Ascending aorta (tissue), 2 donors: ENCODE results near the gene BTBD6. TPM values are rescaled to one million over a fixed set of nuclear protein-coding genes. Genes with fewer than 3 reads are reported as not detected.

Experiments used
- DNase-seq, 2 donors: peaks; one replicate each; pipeline ENCODE4 v3.0.0-alpha.2; 2019; ENCODE audit warnings: low spot score in 2 of 2
- H3K27ac ChIP-seq, 2 donors: fragments of 200-600 bp; sonication (generic); one replicate each; pipeline ENCODE4 v1.5.1; 2016 to 2017; ENCODE audit warnings: mild to moderate bottlenecking in 1 of 2
- H3K27me3 ChIP-seq: fragments of 200-600 bp; sonication (generic); one replicate; pipeline ENCODE4 v1.5.1; 2017
- H3K36me3 ChIP-seq, 2 donors: fragments of 200-600 bp; sonication (generic); one replicate each; pipeline ENCODE4 v1.5.1; 2016
- H3K4me1 ChIP-seq, 2 donors: fragments of 200-600 bp; sonication (generic); one replicate each; pipeline ENCODE4 v1.5.1; 2016 to 2017; ENCODE audit warnings: mild to moderate bottlenecking in 1 of 2
- H3K4me3 ChIP-seq, 2 donors: fragments of 200-600 bp; sonication (generic); one replicate each; pipeline ENCODE4 v1.5.1; 2016 to 2017; ENCODE audit warnings: mild to moderate bottlenecking in 1 of 2
- H3K9me3 ChIP-seq, 2 donors: fragments of 200-600 bp; sonication (generic); one replicate each; pipeline ENCODE4 v1.5.1; 2016
- CTCF ChIP-seq, 3 experiments: fragments of 200-600 bp in 2 of 3; fragments of 450-650 bp in 1 of 3; sonication (generic) in 2 of 3; IDR thresholded peaks; one replicate each; pipeline ENCODE4 v1.5.1; 2016 to 2019; ENCODE audit warnings: antibody characterized with exemption in 3 of 3, mild to moderate bottlenecking in 1 of 3, moderate library complexity in 1 of 3
- intact Hi-C: fragments of 100-400 bp; cut with DNase I; formaldehyde crosslinking; loops from one replicate; pipeline ENCODE4 v1.15.1; 2023
- total RNA-seq: library from RNA; depleted of rRNA; stranded (reverse); fragments of >200 nt; gene quantifications from one replicate; pipeline ENCODE4 v1.1.0, GENCODE V29; 2016

The BTBD6 gene
- total RNA-seq, 1 donor from 2014 or later = 80.1 TPM

- Histone ChIP-seq H3K27me3 (no peaks in the 10 kb centered on the region), H3K36me3 (peaks cover 58 to 73% of the 10 kb centered on the region in 2 donors), H3K9me3 (no peaks in the 10 kb centered on the region), H3K27ac (no peak overlapping the region), H3K4me3 (no peak overlapping the region), H3K4me1 (no peaks in the 10 kb centered on the region)
- no peak for DNase-seq
- intact Hi-C loops = no loop called here
- TF ChIP-seq CTCF (IDR thresholded peaks at IDR 0.05) = no peak
Measured at GRCh38 chr14:105220699-105221597, 27.4 kb upstream of the BTBD6 start.

- Histone ChIP-seq H3K27me3 (no peaks in the 10 kb centered on the region), H3K27ac (no peak overlapping the region), H3K4me1 (no peaks in the 10 kb centered on the region), H3K9me3 (no peaks in the 10 kb centered on the region), H3K36me3 (peaks cover 64 to 75% of the 10 kb centered on the region in 2 donors), H3K4me3 (no peak overlapping the region)
- TF ChIP-seq CTCF (IDR thresholded peaks at IDR 0.05) = no peak
- intact Hi-C loops = no loop called here
- DNase-seq = no peak
Measured at GRCh38 chr14:105221598-105222178, 26.6 kb upstream of the BTBD6 start.

GRCh38 chr14:105223260-105223659, 25.1 kb upstream of the BTBD6 start:
- intact Hi-C loops = no loop called here
- H3K27me3 ChIP-seq = no peaks in the 10 kb centered on the region
- no peak for DNase-seq
- no peaks in the 10 kb centered on the region for H3K4me1 ChIP-seq
- no peak overlapping the region for H3K4me3 ChIP-seq
- no peak overlapping the region for H3K27ac ChIP-seq
- no peak for TF ChIP-seq CTCF (IDR thresholded peaks at IDR 0.05)
- peaks cover 49 to 67% of the 10 kb centered on the region in 2 donors for H3K36me3 ChIP-seq
- H3K9me3 ChIP-seq = no peaks in the 10 kb centered on the region

GRCh38 chr14:105223770-105224544, 24.4 kb upstream of the BTBD6 start:
- DNase-seq = no peak
- H3K4me3 ChIP-seq = no peak overlapping the region
- no peaks in the 10 kb centered on the region for H3K9me3 ChIP-seq
- H3K36me3 ChIP-seq = peaks cover 42 to 60% of the 10 kb centered on the region in 2 donors
- H3K27me3 ChIP-seq = no peaks in the 10 kb centered on the region
- no peaks in the 10 kb centered on the region for H3K4me1 ChIP-seq
- no peak overlapping the region for H3K27ac ChIP-seq
- TF ChIP-seq CTCF (IDR thresholded peaks at IDR 0.05) = no peak
- intact Hi-C loops = no loop called here

- no peak for TF ChIP-seq CTCF (IDR thresholded peaks at IDR 0.05)
- H3K36me3 ChIP-seq = peaks cover 34 to 49% of the 10 kb centered on the region in 2 donors
- no peak for DNase-seq
Measured at GRCh38 chr14:105224845-105225570, 23.3 kb upstream of the BTBD6 start.

More at GRCh38 chr14:105224845-105225570, 23.3 kb upstream of the BTBD6 start:
- Histone ChIP-seq H3K4me3 (no peak overlapping the region), H3K27ac (no peak overlapping the region), H3K27me3 (no peaks in the 10 kb centered on the region), H3K9me3 (no peaks in the 10 kb centered on the region), H3K4me1 (no peaks in the 10 kb centered on the region)
- intact Hi-C loops = no loop called here
